C4-2B (cell line): ENCODE measurements around the gene C2CD2.
"Not testable (repeated sequence)": the region's sequence is repeated elsewhere in the genome, so short reads cannot be mapped to it uniquely, and the experiment has no call there.

Source experiments
- H3K27ac ChIP-seq: fragments of 450-650 bp; 2 replicates; pipeline ENCODE4 v1.5.1; 2017
- ZFX ChIP-seq: fragments of 450-650 bp; IDR thresholded peaks from 2 replicates; pipeline ENCODE4 v1.6.1; 2017
- TF ChIP-seq, protein P1 (sequence below): fragments of 450-650 bp; conservative IDR thresholded peaks from 2 replicates; pipeline ENCODE4 v1.5.1; 2017; ENCODE audit warnings: mild to moderate bottlenecking

Gene C2CD2

DNA sequence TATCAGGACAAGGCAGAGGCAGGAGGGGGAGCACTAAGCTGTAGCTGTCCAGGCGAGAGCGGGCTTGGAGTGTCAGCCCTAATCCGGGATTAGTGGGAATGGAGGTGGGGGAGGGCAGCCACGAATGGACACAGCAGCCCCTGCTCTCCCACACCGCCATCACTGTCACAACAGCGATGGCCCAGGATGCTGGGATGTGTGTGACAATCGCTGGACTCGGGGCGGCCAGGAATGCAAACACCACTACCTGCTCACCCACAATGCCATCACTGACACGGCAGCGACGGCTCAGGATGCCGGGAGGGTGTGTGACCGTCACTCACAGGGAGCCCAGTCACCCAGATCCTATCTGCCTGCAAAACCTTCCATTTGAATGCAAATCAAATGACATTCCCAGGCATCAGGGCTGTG is 2.9 kb downstream of the C2CD2 start:
- no peak overlapping the region for H3K27ac ChIP-seq
- no peak for TF ChIP-seq ZFX

DNA sequence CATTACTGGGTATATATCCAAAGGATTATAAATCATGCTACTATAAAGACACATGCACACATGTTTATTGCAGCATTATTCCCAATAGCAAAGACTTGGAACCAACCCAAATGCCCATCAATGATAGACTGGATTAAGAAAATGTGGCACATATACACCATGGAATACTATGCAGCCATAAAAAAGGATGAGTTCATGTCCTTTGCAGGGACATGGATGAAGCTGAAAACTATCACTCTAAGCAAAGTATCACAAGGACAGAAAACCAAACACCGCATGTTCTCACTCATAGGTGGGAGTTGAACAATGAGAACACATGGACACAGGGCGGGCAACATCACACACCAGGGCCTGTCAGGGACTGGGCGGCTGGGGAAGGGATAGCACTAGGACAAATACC is 4.2 kb downstream of the C2CD2 start:
- not testable (repeated sequence) for H3K27ac ChIP-seq

DNA sequence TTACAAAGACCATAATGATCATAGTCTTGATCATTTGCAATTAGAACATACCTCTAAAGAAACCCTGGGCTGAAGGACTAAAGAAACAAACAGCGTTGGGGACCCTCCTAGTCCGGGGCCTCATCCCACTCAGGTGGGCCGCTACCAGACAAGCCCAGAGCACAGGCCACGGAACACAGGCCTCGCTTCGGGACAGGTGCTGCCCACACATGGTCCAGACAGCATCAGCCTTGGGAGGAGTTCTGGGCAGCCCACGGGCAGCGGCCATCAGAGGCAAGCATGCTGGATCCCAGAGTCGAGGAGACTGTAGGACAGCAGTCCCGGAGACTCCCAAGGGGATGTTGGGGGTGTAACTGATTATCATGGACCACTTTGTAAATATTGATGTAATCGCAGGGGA is 4.9 kb downstream of the C2CD2 start:
- TF ChIP-seq, protein P1, sequence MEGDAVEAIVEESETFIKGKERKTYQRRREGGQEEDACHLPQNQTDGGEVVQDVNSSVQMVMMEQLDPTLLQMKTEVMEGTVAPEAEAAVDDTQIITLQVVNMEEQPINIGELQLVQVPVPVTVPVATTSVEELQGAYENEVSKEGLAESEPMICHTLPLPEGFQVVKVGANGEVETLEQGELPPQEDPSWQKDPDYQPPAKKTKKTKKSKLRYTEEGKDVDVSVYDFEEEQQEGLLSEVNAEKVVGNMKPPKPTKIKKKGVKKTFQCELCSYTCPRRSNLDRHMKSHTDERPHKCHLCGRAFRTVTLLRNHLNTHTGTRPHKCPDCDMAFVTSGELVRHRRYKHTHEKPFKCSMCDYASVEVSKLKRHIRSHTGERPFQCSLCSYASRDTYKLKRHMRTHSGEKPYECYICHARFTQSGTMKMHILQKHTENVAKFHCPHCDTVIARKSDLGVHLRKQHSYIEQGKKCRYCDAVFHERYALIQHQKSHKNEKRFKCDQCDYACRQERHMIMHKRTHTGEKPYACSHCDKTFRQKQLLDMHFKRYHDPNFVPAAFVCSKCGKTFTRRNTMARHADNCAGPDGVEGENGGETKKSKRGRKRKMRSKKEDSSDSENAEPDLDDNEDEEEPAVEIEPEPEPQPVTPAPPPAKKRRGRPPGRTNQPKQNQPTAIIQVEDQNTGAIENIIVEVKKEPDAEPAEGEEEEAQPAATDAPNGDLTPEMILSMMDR = no peak
- TF ChIP-seq ZFX = no peak
- no peak overlapping the region for H3K27ac ChIP-seq

DNA sequence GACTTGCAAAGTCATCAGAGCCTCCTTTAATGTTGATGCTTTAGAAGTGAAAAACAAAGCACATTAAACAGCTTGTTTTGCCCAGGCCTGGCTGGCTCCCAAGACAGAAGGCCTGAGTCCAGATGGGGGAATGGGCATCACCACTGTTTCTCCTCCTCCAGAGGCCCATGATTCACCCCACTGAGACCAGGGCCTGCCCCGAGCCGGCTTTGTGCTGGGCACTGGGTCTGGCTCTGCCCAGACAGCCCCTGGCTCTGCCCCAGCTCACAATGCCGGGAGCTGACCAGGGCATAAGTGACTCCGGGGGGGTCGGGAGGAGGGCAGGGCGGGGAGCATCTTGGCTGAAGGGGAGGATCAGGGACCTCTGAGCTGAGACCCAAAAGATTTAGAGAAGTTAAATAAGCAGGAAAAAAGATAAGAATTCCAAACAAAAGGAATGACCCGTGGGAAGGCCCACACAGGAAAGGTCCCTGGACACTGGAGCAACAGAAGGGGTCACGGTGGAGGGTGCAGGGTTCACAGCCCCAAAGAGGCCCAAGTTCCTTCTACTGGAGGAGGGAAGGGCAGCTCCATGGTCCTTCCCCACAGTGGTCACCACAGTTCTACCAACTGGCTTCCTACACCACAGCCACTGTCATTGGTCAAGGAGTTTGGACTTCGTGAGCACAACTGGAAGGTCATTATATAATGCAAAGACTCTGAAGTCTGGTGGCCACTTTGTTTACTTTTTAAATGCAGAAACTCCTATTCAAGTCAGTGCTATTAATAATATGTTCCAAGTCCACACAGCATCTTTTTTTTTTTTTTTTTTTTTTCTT is 5.5 kb downstream of the C2CD2 start:
- H3K27ac ChIP-seq = no peak overlapping the region

DNA sequence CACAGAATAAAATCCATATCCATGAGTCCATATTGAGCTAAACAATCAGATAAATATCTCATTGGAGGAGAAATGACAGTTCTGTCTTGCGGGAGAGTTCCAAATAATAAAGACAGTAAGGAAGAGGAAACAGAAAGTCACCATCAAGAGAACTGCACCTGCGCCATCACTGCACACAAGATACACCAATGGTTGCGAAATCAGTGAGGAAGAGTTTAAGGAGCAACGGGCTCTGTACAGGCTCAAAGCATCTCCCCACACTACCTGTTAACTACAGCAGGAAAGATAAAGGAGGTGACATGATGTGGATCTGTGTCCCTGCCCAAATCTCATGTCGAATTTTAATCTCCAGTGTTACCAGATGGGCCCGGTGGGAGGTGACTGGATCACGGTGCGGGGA is 7.8 kb downstream of the C2CD2 start:
- H3K27ac ChIP-seq = no peak overlapping the region

More for the DNA sequence above, 5.5 kb downstream of the C2CD2 start:
- TF ChIP-seq, protein P1 = no peak
- TF ChIP-seq ZFX = no peak

DNA sequence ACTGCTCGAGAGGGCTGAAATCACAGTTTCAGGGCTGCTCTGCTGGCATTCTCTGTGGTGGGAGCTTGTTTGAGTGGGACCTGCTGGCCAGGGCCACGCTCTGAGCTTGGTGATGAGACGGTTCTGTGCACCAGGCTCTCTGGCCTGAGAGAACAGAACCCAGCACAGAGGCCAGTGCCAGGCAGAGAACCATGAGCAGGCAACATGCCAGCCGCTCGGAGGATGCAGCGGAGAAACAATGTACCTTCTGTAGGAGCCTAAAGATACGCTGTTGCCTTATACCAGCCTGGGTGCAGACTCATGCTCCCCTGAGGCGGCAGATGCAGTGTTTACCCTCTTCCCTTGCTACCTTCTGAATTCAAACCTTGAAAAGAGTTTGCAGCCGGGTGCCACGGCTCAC is 10.0 kb downstream of the C2CD2 start:
- TF ChIP-seq, protein P1 = no peak
- no peak for TF ChIP-seq ZFX
- no peak overlapping the region for H3K27ac ChIP-seq

More for the DNA sequence above, 7.8 kb downstream of the C2CD2 start:
- TF ChIP-seq, protein P1 = no peak
- no peak for TF ChIP-seq ZFX

DNA sequence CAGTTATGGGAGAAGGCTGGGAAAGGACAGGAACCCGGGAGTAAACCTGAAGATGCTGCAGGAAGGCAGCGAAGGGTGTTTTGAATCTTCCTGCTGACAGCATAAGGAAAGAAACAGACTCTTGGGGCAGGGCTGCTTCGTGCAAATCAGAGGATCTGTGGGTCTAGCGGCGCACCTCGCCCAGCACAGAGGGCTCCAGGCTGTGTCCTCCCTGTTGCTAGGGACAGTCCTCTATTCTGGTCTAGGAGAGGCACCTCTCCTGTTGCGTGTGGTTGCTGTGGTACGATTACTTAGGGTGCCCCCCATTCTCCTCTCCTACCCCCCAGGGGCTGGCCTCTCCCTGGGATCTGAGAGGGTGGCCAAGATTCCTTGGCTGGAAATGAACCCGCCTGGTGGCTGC is 11.4 kb downstream of the C2CD2 start:
- TF ChIP-seq, protein P1 = no peak
- no peak for TF ChIP-seq ZFX
- no peak overlapping the region for H3K27ac ChIP-seq

DNA sequence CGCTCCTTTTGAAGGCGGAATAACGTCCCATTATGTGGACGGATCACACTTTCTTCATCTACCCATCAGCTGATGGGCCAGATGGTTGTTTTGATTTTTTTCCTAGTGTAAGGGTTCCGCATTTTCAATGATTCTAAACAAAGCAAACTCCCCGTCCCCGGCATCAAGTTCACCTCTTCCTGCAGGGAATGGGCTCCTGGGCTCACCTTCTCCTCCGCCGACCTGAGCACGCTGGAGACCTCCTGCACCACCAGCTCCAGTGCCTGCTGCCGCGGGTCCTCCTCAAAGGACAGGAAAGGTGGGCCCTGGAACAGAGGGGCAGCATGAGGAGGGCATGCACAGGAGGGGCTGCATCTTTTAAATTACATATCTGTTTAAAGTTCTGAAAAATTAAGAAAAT is 11.9 kb downstream of the C2CD2 start:
- no peak overlapping the region for H3K27ac ChIP-seq
- TF ChIP-seq, protein P1 = no peak
- no peak for TF ChIP-seq ZFX
